GM23338 (cell line): ENCODE measurements around the gene ABI1.

Source experiments
- CREB1 ChIP-seq: fragments of 250-450 bp; sonication (Bioruptor Pico); IDR thresholded peaks from 2 replicates; pipeline ENCODE4 v1.5.0; 2020; ENCODE audit warnings: low read depth, mild to moderate bottlenecking, moderate library complexity
- EZH2 ChIP-seq: fragments of 200-600 bp; sonication (generic); IDR thresholded peaks from one replicate; pipeline ENCODE4 v1.8.0; 2017; ENCODE audit warnings: antibody characterized with exemption, mild to moderate bottlenecking, low read depth; ENCODE audit not compliant: unreplicated experiment
- EZH2phosphoT487 ChIP-seq: fragments of 200-600 bp; sonication (generic); IDR thresholded peaks from one replicate; pipeline ENCODE4 v1.8.1; 2018; ENCODE audit warnings: antibody characterized with exemption; ENCODE audit not compliant: unreplicated experiment
- POLR2AphosphoS5 ChIP-seq: IDR thresholded peaks from 2 replicates; pipeline ENCODE4 v1.6.1; 2016; ENCODE audit warnings: antibody characterized with exemption, low read depth
- TF ChIP-seq, protein P1 (sequence below), 2 experiments: fragments of 200-600 bp in 1 of 2; sonication (generic) in 1 of 2; conservative IDR thresholded peaks; 2 replicates each; pipeline versions ENCODE4 v1.5.1 to v1.6.1; 2016 to 2017; ENCODE audit warnings: antibody characterized with exemption in 2 of 2, low read depth in 2 of 2, mild to moderate bottlenecking in 2 of 2, moderate library complexity in 1 of 2
- TF ChIP-seq, protein P2 (sequence below): IDR thresholded peaks from one replicate; pipeline ENCODE4 v1.6.1; 2018; ENCODE audit warnings: antibody characterized with exemption; ENCODE audit not compliant: unreplicated experiment

DNA sequence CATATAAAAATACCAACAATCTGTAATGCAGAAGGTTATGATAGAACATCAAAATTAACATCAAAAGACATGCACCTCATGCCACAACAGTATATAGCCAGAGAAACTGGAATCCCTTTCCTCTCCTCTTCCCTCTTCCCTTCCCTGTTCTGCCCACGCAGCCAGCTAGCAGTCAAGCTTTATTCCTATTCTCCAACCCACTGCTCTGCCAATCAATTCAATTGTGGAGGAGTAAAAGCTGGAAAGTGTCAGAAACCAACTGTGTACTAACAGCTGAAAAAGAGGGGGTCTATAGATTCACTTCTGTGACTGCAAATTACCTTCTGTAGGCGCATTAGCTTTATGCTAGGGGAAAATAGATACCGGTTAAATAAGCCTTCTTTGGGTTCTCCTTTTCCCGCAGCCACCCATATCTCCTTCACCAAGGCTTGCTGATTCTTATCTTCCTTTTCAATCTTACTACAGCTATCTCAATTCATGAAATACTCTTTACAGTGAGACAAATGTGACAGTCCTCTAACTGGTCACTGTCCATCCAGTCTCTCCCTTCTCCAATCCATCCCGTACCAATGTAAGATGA is 16.3 kb downstream of the ABI1 start:
- TF ChIP-seq, protein P1, sequence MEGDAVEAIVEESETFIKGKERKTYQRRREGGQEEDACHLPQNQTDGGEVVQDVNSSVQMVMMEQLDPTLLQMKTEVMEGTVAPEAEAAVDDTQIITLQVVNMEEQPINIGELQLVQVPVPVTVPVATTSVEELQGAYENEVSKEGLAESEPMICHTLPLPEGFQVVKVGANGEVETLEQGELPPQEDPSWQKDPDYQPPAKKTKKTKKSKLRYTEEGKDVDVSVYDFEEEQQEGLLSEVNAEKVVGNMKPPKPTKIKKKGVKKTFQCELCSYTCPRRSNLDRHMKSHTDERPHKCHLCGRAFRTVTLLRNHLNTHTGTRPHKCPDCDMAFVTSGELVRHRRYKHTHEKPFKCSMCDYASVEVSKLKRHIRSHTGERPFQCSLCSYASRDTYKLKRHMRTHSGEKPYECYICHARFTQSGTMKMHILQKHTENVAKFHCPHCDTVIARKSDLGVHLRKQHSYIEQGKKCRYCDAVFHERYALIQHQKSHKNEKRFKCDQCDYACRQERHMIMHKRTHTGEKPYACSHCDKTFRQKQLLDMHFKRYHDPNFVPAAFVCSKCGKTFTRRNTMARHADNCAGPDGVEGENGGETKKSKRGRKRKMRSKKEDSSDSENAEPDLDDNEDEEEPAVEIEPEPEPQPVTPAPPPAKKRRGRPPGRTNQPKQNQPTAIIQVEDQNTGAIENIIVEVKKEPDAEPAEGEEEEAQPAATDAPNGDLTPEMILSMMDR (conservative IDR thresholded peaks at IDR 0.05; ENCODE audit: low read depth in 2 of 2), result no peak
- no peak for TF ChIP-seq EZH2phosphoT487
- no peak for TF ChIP-seq POLR2AphosphoS5
- TF ChIP-seq, protein P2, sequence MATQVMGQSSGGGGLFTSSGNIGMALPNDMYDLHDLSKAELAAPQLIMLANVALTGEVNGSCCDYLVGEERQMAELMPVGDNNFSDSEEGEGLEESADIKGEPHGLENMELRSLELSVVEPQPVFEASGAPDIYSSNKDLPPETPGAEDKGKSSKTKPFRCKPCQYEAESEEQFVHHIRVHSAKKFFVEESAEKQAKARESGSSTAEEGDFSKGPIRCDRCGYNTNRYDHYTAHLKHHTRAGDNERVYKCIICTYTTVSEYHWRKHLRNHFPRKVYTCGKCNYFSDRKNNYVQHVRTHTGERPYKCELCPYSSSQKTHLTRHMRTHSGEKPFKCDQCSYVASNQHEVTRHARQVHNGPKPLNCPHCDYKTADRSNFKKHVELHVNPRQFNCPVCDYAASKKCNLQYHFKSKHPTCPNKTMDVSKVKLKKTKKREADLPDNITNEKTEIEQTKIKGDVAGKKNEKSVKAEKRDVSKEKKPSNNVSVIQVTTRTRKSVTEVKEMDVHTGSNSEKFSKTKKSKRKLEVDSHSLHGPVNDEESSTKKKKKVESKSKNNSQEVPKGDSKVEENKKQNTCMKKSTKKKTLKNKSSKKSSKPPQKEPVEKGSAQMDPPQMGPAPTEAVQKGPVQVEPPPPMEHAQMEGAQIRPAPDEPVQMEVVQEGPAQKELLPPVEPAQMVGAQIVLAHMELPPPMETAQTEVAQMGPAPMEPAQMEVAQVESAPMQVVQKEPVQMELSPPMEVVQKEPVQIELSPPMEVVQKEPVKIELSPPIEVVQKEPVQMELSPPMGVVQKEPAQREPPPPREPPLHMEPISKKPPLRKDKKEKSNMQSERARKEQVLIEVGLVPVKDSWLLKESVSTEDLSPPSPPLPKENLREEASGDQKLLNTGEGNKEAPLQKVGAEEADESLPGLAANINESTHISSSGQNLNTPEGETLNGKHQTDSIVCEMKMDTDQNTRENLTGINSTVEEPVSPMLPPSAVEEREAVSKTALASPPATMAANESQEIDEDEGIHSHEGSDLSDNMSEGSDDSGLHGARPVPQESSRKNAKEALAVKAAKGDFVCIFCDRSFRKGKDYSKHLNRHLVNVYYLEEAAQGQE, result no peak
- TF ChIP-seq EZH2, result no peak
- no peak for TF ChIP-seq CREB1
